HG03066 (cell line): ENCODE data around the gene CERK.
"Not testable (repeated sequence)": the region's sequence is repeated elsewhere in the genome, so short reads cannot be mapped to it uniquely, and the experiment has no call there.

Experiments
- ATAC-seq: cut with Tn5 transposase; IDR thresholded peaks from one replicate; pipeline ENCODE4 v1.9.1; 2021; ENCODE audit warnings: low read depth; ENCODE audit not compliant: unreplicated experiment

The CERK gene

GRCh38 chr22:46734213-46734722, 3.8 kb downstream of the CERK start:
- not testable (repeated sequence) for ATAC-seq

DNA sequence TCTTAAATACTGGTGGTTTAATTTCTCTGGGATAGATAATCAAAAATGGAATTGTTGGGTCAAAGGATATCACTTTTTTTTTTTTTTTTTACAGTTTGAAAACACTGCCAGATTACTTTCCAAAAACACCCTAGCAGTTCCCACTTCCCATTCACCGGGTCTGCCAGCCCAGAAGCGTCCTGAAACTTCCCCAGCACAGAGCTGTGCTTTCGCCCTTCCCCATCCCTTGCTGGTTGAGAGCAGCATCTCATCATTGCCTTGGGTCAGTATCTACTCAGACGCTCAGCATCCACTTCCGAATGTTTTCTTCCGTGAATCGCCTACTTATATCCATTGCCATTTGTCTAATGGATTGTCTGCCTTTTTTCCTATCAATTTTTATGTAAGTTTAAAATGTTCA, 5.5 kb downstream of the CERK start:
- ATAC-seq, result no peak

DNA sequence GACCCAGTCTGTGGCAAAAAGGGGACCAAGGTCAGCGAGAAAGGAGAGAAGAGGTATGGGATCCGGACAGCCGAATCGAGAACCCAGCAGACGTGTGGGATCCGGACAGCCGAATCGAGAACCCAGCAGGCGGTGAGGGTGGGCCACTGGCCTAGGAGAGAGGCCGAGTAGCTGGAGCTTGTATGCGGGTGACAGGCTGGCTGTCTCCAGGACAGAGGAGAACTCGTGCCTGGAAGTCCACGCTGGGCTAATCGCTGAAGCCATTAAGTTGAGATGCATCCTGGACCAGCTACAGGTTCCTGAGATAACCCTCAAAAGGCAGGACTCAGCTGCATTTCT, 6.0 kb downstream of the CERK start:
- no peak for ATAC-seq

GRCh38 chr22:46731246-46732040, 6.6 kb downstream of the CERK start:
- no peak for ATAC-seq

- ATAC-seq, result no peak
Measured at GRCh38 chr22:46730568-46731245, 7.3 kb downstream of the CERK start.

DNA sequence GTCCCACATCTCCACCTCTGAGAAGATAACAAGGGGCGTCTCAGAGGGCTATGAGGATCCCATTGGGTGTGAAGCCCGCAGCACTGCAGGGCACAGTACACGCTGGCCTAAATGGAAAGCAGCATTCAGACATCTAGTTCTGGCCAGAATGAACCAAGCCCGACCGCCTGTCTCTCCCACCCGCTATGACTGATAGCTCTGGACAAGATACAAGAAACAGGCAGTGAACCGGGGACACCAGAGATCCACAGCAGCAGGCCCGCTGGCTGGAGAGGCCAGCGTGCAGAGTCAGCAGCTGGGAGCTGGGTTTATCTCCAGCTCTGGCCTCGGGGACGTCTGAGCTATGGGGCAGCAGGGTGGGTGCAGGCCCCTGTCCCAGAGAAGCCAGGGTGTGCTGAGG, 9.6 kb downstream of the CERK start:
- ATAC-seq, result no peak

DNA sequence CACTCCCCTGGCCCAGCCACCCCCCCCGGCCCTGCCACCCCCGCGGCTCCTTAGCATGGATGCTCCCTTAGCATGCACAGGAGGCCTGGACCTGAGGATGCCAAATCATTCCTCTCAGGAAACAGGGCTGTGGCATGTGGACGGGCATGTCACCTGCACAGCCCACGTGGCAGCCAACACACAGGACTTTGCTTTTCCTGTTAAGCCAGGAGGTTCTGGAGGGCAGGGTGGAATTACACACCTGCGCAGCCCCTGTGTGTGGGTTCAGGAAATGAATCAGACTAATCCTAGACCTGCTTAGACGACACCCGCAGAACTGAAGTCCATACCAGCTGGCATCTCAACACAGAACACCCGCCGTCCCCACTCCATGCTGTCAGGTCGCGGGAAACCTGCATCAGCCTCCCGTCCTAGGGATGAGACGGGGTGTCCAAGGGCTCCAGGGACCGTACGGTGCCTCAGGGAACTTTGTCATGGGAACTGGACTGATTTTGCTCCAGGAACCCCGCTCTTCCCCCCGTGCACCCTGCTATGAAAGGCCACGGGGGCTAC, 10.2 kb downstream of the CERK start:
- ATAC-seq, result no peak

DNA sequence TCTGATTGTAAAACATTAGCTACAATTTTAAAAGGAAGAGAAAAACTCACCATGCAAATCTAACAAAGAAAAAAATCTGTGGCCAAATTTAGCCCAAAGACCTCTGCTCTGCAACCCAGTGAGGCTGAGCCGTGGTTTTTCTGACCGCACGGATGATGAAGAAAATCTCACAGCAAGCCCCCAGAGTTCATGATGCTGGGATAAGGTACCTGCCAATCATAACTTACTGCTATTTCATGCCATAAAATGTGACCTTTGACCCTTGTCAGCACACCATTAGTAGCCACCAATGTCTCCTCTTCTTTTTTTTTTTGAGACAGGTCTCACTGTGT, 11.1 kb downstream of the CERK start:
- no peak for ATAC-seq

- no peak for ATAC-seq
Measured at GRCh38 chr22:46726066-46726985, 11.7 kb downstream of the CERK start.

- no peak for ATAC-seq
Measured at GRCh38 chr22:46725096-46725495, 13.0 kb downstream of the CERK start.

- ATAC-seq, result no peak
Measured at GRCh38 chr22:46723882-46724281, 14.2 kb downstream of the CERK start.

- ATAC-seq, result no peak
Measured at GRCh38 chr22:46721501-46722085, 16.5 kb downstream of the CERK start.

DNA sequence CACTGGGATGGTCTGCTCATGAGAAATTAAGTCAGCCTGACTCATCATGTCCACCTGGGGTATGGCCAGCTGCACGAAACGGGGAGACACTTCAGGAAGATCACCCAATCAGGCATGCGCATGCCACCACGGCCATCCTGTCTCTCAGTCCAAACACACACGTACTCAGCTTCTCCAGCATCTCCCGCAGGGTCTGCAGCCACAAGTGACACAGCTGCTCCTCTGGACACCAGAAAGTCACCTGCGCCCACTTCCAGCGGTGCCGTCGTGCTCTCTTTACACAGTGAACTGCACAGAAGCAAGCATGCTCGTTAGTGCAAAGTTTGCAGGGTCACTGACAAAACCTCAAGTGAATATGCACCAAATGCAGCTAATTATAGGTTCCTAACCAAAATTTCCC, 18.1 kb downstream of the CERK start:
- no peak for ATAC-seq

DNA sequence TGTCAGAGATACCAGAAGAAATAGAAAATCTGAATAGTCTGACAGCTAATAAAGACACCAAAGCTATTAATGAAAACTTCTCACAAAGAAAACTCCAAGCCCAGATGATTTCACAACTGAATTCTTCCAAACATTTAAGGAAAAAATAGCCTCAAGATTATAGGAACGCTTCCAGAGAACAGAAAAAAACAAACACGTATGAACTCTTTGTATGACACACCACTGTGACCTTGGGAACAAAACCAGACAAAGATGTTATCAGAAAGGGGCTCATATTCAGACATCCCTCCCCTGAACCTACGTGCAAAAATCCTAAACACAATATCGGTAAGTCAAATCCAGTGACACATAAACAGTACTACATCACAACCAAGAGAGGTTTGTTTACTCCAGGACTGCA, 23.5 kb downstream of the CERK start:
- ATAC-seq, result no peak

- no peak for ATAC-seq
Measured at GRCh38 chr22:46712288-46712687, 25.8 kb downstream of the CERK start.

- no peak for ATAC-seq
Measured at GRCh38 chr22:46710806-46711205, 27.2 kb downstream of the CERK start.

DNA sequence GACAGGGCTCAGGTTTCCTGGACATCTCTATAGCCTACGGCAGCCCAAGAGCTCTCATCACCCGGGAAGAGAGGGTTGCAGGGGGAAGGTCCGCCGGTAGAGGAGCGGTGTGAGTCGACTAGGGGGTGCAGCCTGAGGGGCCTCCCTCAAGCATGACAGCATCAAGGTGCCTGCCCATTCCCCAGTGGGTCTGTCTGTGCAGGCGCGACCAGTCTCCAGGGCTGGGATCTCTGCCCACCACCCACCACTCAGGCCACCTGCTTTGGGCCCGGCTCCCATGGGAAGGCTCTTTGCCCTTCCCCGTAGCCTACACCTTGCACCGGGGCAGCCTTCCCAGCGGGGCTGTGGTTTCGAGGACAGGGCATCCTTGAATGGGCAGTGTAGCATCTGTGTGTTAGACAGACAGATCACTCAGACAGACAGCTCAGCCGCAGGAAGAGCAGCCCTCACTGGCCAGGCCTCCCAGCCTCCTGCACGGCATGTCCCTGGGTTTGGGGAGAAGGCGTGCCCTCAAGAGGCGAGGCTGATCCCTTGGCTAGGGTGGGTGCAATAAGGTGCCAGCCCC, 29.2 kb downstream of the CERK start:
- ATAC-seq, result no peak

GRCh38 chr22:46707827-46708570, 30.1 kb downstream of the CERK start:
- ATAC-seq, result no peak

DNA sequence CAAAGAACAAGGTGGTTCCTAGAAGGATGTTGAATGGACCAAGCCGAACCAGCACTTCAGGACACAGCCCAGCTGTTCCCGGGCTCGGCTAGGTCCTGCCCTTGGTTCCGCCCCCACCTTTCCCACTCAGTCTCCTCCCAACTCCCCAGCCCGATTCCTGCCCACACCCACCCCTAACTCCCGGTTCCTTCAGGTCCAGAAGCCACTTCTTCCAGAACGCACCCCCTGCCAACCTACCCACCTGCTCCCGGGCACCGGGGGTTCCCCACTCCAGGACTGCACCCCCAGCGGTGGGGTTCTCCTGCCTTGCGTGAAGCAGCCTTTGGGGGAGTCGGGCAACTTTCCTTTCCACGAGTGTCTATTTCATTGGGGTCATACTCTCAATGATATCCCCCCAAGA, 30.7 kb downstream of the CERK start:
- no peak for ATAC-seq

DNA sequence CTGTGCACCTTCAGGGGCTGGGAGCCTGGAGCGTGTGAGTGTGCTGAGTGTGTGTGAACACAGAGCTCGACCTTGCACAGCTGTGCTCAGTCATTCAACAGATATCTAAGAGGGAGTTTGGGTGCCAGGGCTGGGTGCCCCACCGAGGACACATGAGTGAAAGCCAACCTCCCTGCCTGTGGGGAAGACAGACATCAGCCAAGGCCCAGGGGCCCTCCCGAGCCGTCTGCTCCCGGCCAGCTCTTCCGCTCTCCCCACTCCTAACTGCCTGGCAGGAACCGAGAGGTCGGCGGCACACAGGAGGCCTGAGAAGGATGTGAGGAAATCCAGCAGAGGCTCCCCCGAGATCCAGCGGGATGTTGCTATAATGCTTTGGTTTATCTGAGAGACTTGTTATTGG, 32.0 kb downstream of the CERK start:
- no peak for ATAC-seq
